ENCODE measurements around the gene TRPC4. TPM values are rescaled to one million over a fixed set of nuclear protein-coding genes. Genes with fewer than 3 reads are reported as not detected.

The TRPC4 gene
- total RNA-seq, 2 experiments from 2014 or later = not detected

- no peaks in the 10 kb centered on the region for H3K9me3 ChIP-seq (ENCODE audit: low read length)
- intact Hi-C loops (cut with micrococcal nuclease; ENCODE audit: unreplicated experiment) = no loop called here
- CTCF ChIA-PET (ENCODE audit: unreplicated experiment) = no interaction called here
- BruUV-seq (replicated peaks) = no TSS peak
- H3K4me2 ChIP-seq (ENCODE audit: low read length) = no peak overlapping the region
- no peak overlapping the region for H2AFZ ChIP-seq (ENCODE audit: low read length)
- H3K79me2 ChIP-seq (ENCODE audit: insufficient read depth, low read depth, low read length) = no peaks in the 10 kb centered on the region
- H4K20me1 ChIP-seq (ENCODE audit: insufficient read depth, low read length) = no peaks in the 10 kb centered on the region
- H3K9me2 ChIP-seq (ENCODE audit: insufficient read depth, low read length) = no peaks in the 10 kb centered on the region
- DNase-seq (ENCODE audit: low spot score) = no peak
- TF ChIP-seq EZH2phosphoT487 (IDR thresholded peaks at IDR 0.05; ENCODE audit: borderline replicate concordance, low read depth, low read length) (no peak), CTCF (conservative IDR thresholded peaks at IDR 0.05; ENCODE audit: low read length) (no peak)
- H3K36me3 ChIP-seq (ENCODE audit: insufficient read depth, low read length) = no peaks in the 10 kb centered on the region
- H3K4me3 ChIP-seq (ENCODE audit: low read depth, low read length, poor library complexity, severe bottlenecking) = no peak overlapping the region
- POLR2A ChIA-PET = no interaction called here
- no peak overlapping the region for H3K27ac ChIP-seq (ENCODE audit: low read depth, low read length, poor library complexity, severe bottlenecking)
- no peaks in the 10 kb centered on the region for H3K4me1 ChIP-seq (ENCODE audit: insufficient read depth, low read length, poor library complexity, severe bottlenecking)
Observed at GRCh38 chr13:37701306-37701705, 168.3 kb downstream of the TRPC4 start.

- ChIA-PET CTCF (ENCODE audit: unreplicated experiment) (no interaction called here), POLR2A (no interaction called here)
- Histone ChIP-seq H3K9me3 (ENCODE audit: low read length) (no peaks in the 10 kb centered on the region), H3K36me3 (ENCODE audit: insufficient read depth, low read length) (no peaks in the 10 kb centered on the region), H3K9me2 (ENCODE audit: insufficient read depth, low read length) (no peaks in the 10 kb centered on the region), H3K4me3 (ENCODE audit: low read depth, low read length, poor library complexity, severe bottlenecking) (no peak overlapping the region), H3K4me2 (ENCODE audit: low read length) (no peak overlapping the region), H3K4me1 (ENCODE audit: insufficient read depth, low read length, poor library complexity, severe bottlenecking) (no peaks in the 10 kb centered on the region), H3K79me2 (ENCODE audit: insufficient read depth, low read depth, low read length) (no peaks in the 10 kb centered on the region), H3K27ac (ENCODE audit: low read depth, low read length, poor library complexity, severe bottlenecking) (no peak overlapping the region), H4K20me1 (ENCODE audit: insufficient read depth, low read length) (no peaks in the 10 kb centered on the region), H2AFZ (ENCODE audit: low read length) (no peak overlapping the region)
- BruUV-seq (replicated peaks) = no TSS peak
- intact Hi-C loops (cut with micrococcal nuclease; ENCODE audit: unreplicated experiment) = no loop called here
- no peak for DNase-seq (ENCODE audit: low spot score)
- TF ChIP-seq EZH2phosphoT487 (IDR thresholded peaks at IDR 0.05; ENCODE audit: borderline replicate concordance, low read depth, low read length) (no peak), CTCF (conservative IDR thresholded peaks at IDR 0.05; ENCODE audit: low read length) (no peak)
Observed at GRCh38 chr13:37700887-37701286, 168.7 kb downstream of the TRPC4 start.

- no peaks in the 10 kb centered on the region for H3K36me3 ChIP-seq (ENCODE audit: insufficient read depth, low read length)
- TF ChIP-seq EZH2phosphoT487 (IDR thresholded peaks at IDR 0.05; ENCODE audit: borderline replicate concordance, low read depth, low read length) (no peak), CTCF (conservative IDR thresholded peaks at IDR 0.05; ENCODE audit: low read length) (no peak)
- H3K9me3 ChIP-seq (ENCODE audit: low read length) = no peaks in the 10 kb centered on the region
- H3K9me2 ChIP-seq (ENCODE audit: insufficient read depth, low read length) = no peaks in the 10 kb centered on the region
- no peak overlapping the region for H3K4me3 ChIP-seq (ENCODE audit: low read depth, low read length, poor library complexity, severe bottlenecking)
- intact Hi-C loops (cut with micrococcal nuclease; ENCODE audit: unreplicated experiment) = no loop called here
- no peaks in the 10 kb centered on the region for H3K4me1 ChIP-seq (ENCODE audit: insufficient read depth, low read length, poor library complexity, severe bottlenecking)
- H4K20me1 ChIP-seq (ENCODE audit: insufficient read depth, low read length) = no peaks in the 10 kb centered on the region
- ChIA-PET POLR2A (no interaction called here), CTCF (ENCODE audit: unreplicated experiment) (no interaction called here)
- H2AFZ ChIP-seq (ENCODE audit: low read length) = no peak overlapping the region
- H3K79me2 ChIP-seq (ENCODE audit: insufficient read depth, low read depth, low read length) = no peaks in the 10 kb centered on the region
- DNase-seq (ENCODE audit: low spot score) = no peak
- no peak overlapping the region for H3K4me2 ChIP-seq (ENCODE audit: low read length)
- no peak overlapping the region for H3K27ac ChIP-seq (ENCODE audit: low read depth, low read length, poor library complexity, severe bottlenecking)
- no TSS peak for BruUV-seq (replicated peaks)
Observed at GRCh38 chr13:37695200-37695599, 174.4 kb downstream of the TRPC4 start.

All from OCI-LY7 (cell line).